Mucosa of descending colon (tissue), 3 donors: ENCODE results near the gene C2orf74. TPM values are rescaled to one million over a fixed set of nuclear protein-coding genes. Genes with fewer than 3 reads are reported as not detected.
A peak's percentile ranks its signal among the peaks of the same experiment; 100 is the strongest.
"Not testable (repeated sequence)": the region's sequence is repeated elsewhere in the genome, so short reads cannot be mapped to it uniquely, and the experiment has no call there.

Experiments used
- ATAC-seq: fragments of 200-7000 bp; cut with Tn5 transposase; one replicate; pipeline ENCODE4 v1.9.1; 2020; ENCODE audit warnings: mild to moderate bottlenecking, moderate library complexity
- DNase-seq, 3 donors: peaks; one replicate each; pipeline ENCODE4 v3.0.0-alpha.2; 2020
- H3K36me3 ChIP-seq: fragments of 200-600 bp; one replicate; pipeline ENCODE4 v1.8.0; 2021; ENCODE audit warnings: low read depth, mild to moderate bottlenecking
- H3K4me1 ChIP-seq: fragments of 200-600 bp; one replicate; pipeline ENCODE4 v1.8.0; 2021; ENCODE audit warnings: low read depth, mild to moderate bottlenecking
- H3K4me3 ChIP-seq: fragments of 200-600 bp; one replicate; pipeline ENCODE4 v1.8.0; 2021; ENCODE audit warnings: mild to moderate bottlenecking
- H3K9me3 ChIP-seq: fragments of 200-600 bp; one replicate; pipeline ENCODE4 v1.8.0; 2021; ENCODE audit warnings: mild to moderate bottlenecking
- CTCF ChIP-seq: fragments of 200-600 bp; IDR thresholded peaks from one replicate; pipeline ENCODE4 v1.8.0; 2022; ENCODE audit warnings: antibody characterized with exemption, mild to moderate bottlenecking
- intact Hi-C, 2 donors: fragments of 100-400 bp; cut with DNase I in 1 of 2; cut with micrococcal nuclease in 1 of 2; formaldehyde crosslinking; loops; one replicate each; pipeline versions ENCODE4 v1.11.0 to v1.11.1; 2022; cut with DNase I, micrococcal nuclease
- total RNA-seq, 3 donors: library from RNA; stranded (reverse); fragmentation: NEBNext Ultra II Directional in 2 of 3; extraction: Animal tissue kit (Norgen Biotek cat#: 25700) in 2 of 3; gene quantifications; one replicate each; pipeline versions ENCODE4 v1.2.1 to v1.2.4, GENCODE V29; 2021 to 2023
- donor health status: DM: no; HTN: no; CAD: no; lungs with moderate emphysema.
- donor health status: DM: no; HTN: no; CAD: no.
- donor health status: DM: no; HTN: yes; CAD: no.

C2orf74 gene
- total RNA-seq, 3 donors from 2014 or later = 2.2 to 12.6 TPM; not detected in 1

GRCh38 chr2:61125798-61126197 lies 36.2 kb upstream of the C2orf74 start:
- ATAC-seq (no peak), DNase-seq (no peak)
- no peak for TF ChIP-seq CTCF
- intact Hi-C loops = no loop called here
- H3K9me3 ChIP-seq = peaks cover 14% of the 10 kb centered on the region
- H3K36me3 ChIP-seq = no peaks in the 10 kb centered on the region
- H3K4me1 ChIP-seq = no peaks in the 10 kb centered on the region
- no peak overlapping the region for H3K4me3 ChIP-seq

- ATAC-seq, intact Hi-C loops, H3K4me3 ChIP-seq, H3K4me1 ChIP-seq, H3K36me3 ChIP-seq, DNase-seq: not testable (repeated sequence)
- H3K9me3 ChIP-seq = peaks cover 14% of the 10 kb centered on the region
Measured at GRCh38 chr2:61128122-61128521, 33.9 kb upstream of the C2orf74 start.

- Histone ChIP-seq H3K4me1 (no peaks in the 10 kb centered on the region), H3K9me3 (peaks cover 1% of the 10 kb centered on the region), H3K4me3 (no peak overlapping the region), H3K36me3 (no peaks in the 10 kb centered on the region)
- ATAC-seq (no peak), DNase-seq (no peak)
- intact Hi-C loops = no loop called here
- no peak for TF ChIP-seq CTCF
Measured at GRCh38 chr2:61134141-61134540, 27.8 kb upstream of the C2orf74 start.

GRCh38 chr2:61135510-61135909 lies 26.5 kb upstream of the C2orf74 start:
- intact Hi-C loops = no loop called here
- Histone ChIP-seq H3K4me3 (no peak overlapping the region), H3K4me1 (no peaks in the 10 kb centered on the region), H3K36me3 (no peaks in the 10 kb centered on the region), H3K9me3 (no peaks in the 10 kb centered on the region)
- DNase-seq (peak in 1 of 3 donors; percentile 20), ATAC-seq (peak; percentile 64)
- TF ChIP-seq CTCF = no peak

- no peaks in the 10 kb centered on the region for H3K4me1 ChIP-seq
- DNase-seq (no peak), ATAC-seq (no peak)
- TF ChIP-seq CTCF = no peak
- intact Hi-C loops = no loop called here
- H3K9me3 ChIP-seq = no peaks in the 10 kb centered on the region
- H3K4me3 ChIP-seq = no peak overlapping the region
- no peaks in the 10 kb centered on the region for H3K36me3 ChIP-seq
Measured at GRCh38 chr2:61138859-61139258, 23.1 kb upstream of the C2orf74 start.

- Histone ChIP-seq H3K4me3 (no peak overlapping the region), H3K4me1 (no peaks in the 10 kb centered on the region), H3K36me3 (no peaks in the 10 kb centered on the region), H3K9me3 (no peaks in the 10 kb centered on the region)
- TF ChIP-seq CTCF = no peak
- no peak for ATAC-seq
- intact Hi-C loops = no loop called here
- no peak for DNase-seq
Measured at GRCh38 chr2:61141151-61141550, 20.8 kb upstream of the C2orf74 start.
